Natural killer cell (primary cell): ENCODE measurements around the gene DEXI. TPM values are rescaled to one million over a fixed set of nuclear protein-coding genes. Genes with fewer than 3 reads are reported as not detected.
A peak's percentile ranks its signal among the peaks of the same experiment; 100 is the strongest.

Experiments used
- ATAC-seq, 3 donors: fragments of 150-1000 bp in 2 of 3; fragments of 200-7000 bp in 1 of 3; cut with Tn5 transposase; 1 replicate in 1 of 3; 2 replicates in 2 of 3; pipeline ENCODE4 v1.10.0; 2021; ENCODE audit warnings: mild to moderate bottlenecking in 2 of 3, moderate library complexity in 2 of 3
- DNase-seq, 2 donors: peaks; one replicate each; pipeline versions ENCODE4 v3.0.0 to v3.0.0-alpha.2; 2013 to 2021; ENCODE audit warnings: mixed read lengths in 1 of 2
- H3K27ac ChIP-seq: one replicate; pipeline ENCODE4 v1.5.1; 2013; ENCODE audit warnings: mild to moderate bottlenecking, low read length
- H3K27me3 ChIP-seq: one replicate; pipeline ENCODE4 v1.6.1; 2013; ENCODE audit warnings: low read length; ENCODE audit not compliant: control insufficient read depth, insufficient read depth
- H3K36me3 ChIP-seq: one replicate; pipeline ENCODE4 v1.6.1; 2013; ENCODE audit warnings: low read length; ENCODE audit not compliant: control insufficient read depth, insufficient read depth
- H3K4me1 ChIP-seq: one replicate; pipeline ENCODE4 v1.6.1; 2013; ENCODE audit warnings: low read length; ENCODE audit not compliant: control insufficient read depth, insufficient read depth
- H3K4me3 ChIP-seq: one replicate; pipeline ENCODE4 v1.5.1; 2013; ENCODE audit warnings: low read length
- H3K9me3 ChIP-seq: one replicate; pipeline ENCODE4 v1.6.1; 2013; ENCODE audit warnings: low read length; ENCODE audit not compliant: control insufficient read depth, insufficient read depth
- H3K27ac Mint-ChIP-seq, 2 donors: one replicate each; pipeline ENCODE4 v1.8.0; 2022; ENCODE audit warnings: mild to moderate bottlenecking in 2 of 2, mixed read lengths in 2 of 2, moderate library complexity in 1 of 2
- H3K27me3 Mint-ChIP-seq, 2 donors: one replicate each; pipeline ENCODE4 v1.8.0; 2022; ENCODE audit warnings: low read depth in 2 of 2, mixed read lengths in 2 of 2
- H3K36me3 Mint-ChIP-seq: one replicate; pipeline ENCODE4 v1.8.0; 2022; ENCODE audit warnings: mixed read lengths
- H3K4me1 Mint-ChIP-seq, 2 donors: one replicate each; pipeline ENCODE4 v1.8.0; 2022; ENCODE audit warnings: mixed read lengths in 2 of 2
- H3K4me3 Mint-ChIP-seq: one replicate; pipeline ENCODE4 v1.8.0; 2022; ENCODE audit warnings: mild to moderate bottlenecking, moderate library complexity, mixed read lengths
- H3K9me3 Mint-ChIP-seq, 2 donors: one replicate each; pipeline ENCODE4 v1.8.0; 2022; ENCODE audit warnings: mixed read lengths in 2 of 2
- CTCF ChIP-seq: fragments of 200-600 bp; IDR thresholded peaks from one replicate; pipeline ENCODE4 v1.8.0; 2022; ENCODE audit warnings: antibody characterized with exemption
- WGBS: methylation state at CpG from one replicate; pipeline ENCODE4 v1.1.7; 2013; ENCODE audit warnings: missing lambda C conversion rate; ENCODE audit not compliant: insufficient coverage; 5-methylcytosine and 5-hydroxymethylcytosine counted together
- intact Hi-C: fragments of 100-400 bp; cut with micrococcal nuclease; formaldehyde crosslinking; loops from one replicate; pipeline ENCODE4 v1.14.2; 2022
- total RNA-seq, 4 donors: library from RNA; stranded (reverse); fragments of 120-200 nt in 1 of 4; gene quantifications; one replicate each; pipeline versions ENCODE4 v1.2.3 to v1.2.4, GENCODE V29; 2013 to 2022

The DEXI gene
- total RNA-seq, 3 donors from 2014 or later (not counting 1 experiment from before 2014, with no cell fraction given): 8.7 to 15.2 (median 14.4) TPM

- TF ChIP-seq CTCF: no peak
- Mint-ChIP-seq H3K27me3 (no peaks in the 10 kb centered on the region), H3K4me3 (no peak overlapping the region), H3K9me3 (no peaks in the 10 kb centered on the region), H3K36me3 (no peaks in the 10 kb centered on the region), H3K4me1 (peaks cover 36 to 39% of the 10 kb centered on the region in 2 donors), H3K27ac (no peak overlapping the region)
- H3K9me3 ChIP-seq: no peaks in the 10 kb centered on the region
- H3K4me3 ChIP-seq: no peak overlapping the region
- WGBS: 87% methylated on average over 4 of the region's 5 CpGs
- H3K4me1 ChIP-seq: peaks cover 35% of the 10 kb centered on the region
- intact Hi-C loops: no loop called here
- ATAC-seq: no peak
- H3K27me3 ChIP-seq: no peaks in the 10 kb centered on the region
- H3K27ac ChIP-seq: no peak overlapping the region
- no peaks in the 10 kb centered on the region for H3K36me3 ChIP-seq
- no peak for DNase-seq
These were observed 8.1 kb upstream of the DEXI start for GRCh38 chr16:10950393-10950792.

GRCh38 chr16:10949424-10949970 lies 7.2 kb upstream of the DEXI start:
- peak overlapping the region in 1 of 2 donors; percentile 60 for H3K27ac Mint-ChIP-seq
- 58% methylated on average over 7 of the region's 7 CpGs for WGBS
- ATAC-seq (peak in 2 of 3 donors; percentile 24 to 49), DNase-seq (peak in 1 of 2 donors; percentile 69)
- Histone ChIP-seq H3K4me1 (peaks cover 37% of the 10 kb centered on the region), H3K27ac (peak overlapping the region; percentile 45), H3K4me3 (no peak overlapping the region), H3K27me3 (no peaks in the 10 kb centered on the region), H3K9me3 (no peaks in the 10 kb centered on the region), H3K36me3 (no peaks in the 10 kb centered on the region)
- H3K27me3 Mint-ChIP-seq: no peaks in the 10 kb centered on the region
- H3K4me3 Mint-ChIP-seq: no peak overlapping the region
- peaks cover 38 to 44% of the 10 kb centered on the region in 2 donors for H3K4me1 Mint-ChIP-seq
- intact Hi-C loops: no loop called here
- no peaks in the 10 kb centered on the region for H3K36me3 Mint-ChIP-seq
- H3K9me3 Mint-ChIP-seq: no peaks in the 10 kb centered on the region
- no peak for TF ChIP-seq CTCF

- no peak for TF ChIP-seq CTCF
- Histone ChIP-seq H3K27ac (no peak overlapping the region), H3K27me3 (no peaks in the 10 kb centered on the region), H3K4me3 (no peak overlapping the region), H3K9me3 (no peaks in the 10 kb centered on the region), H3K4me1 (peaks cover 37% of the 10 kb centered on the region), H3K36me3 (no peaks in the 10 kb centered on the region)
- Mint-ChIP-seq H3K36me3 (no peaks in the 10 kb centered on the region), H3K4me1 (peaks cover 40 to 47% of the 10 kb centered on the region in 2 donors), H3K4me3 (no peak overlapping the region), H3K27me3 (no peaks in the 10 kb centered on the region), H3K27ac (no peak overlapping the region), H3K9me3 (no peaks in the 10 kb centered on the region)
- no peak for ATAC-seq
- DNase-seq: no peak
- intact Hi-C loops: no loop called here
- WGBS: 92% methylated on average over 9 of the region's 10 CpGs
These were observed 5.0 kb upstream of the DEXI start for GRCh38 chr16:10947211-10947787.

GRCh38 chr16:10946308-10946707 lies 4.0 kb upstream of the DEXI start:
- Mint-ChIP-seq H3K4me1 (peaks cover 40 to 51% of the 10 kb centered on the region in 2 donors), H3K9me3 (no peaks in the 10 kb centered on the region), H3K36me3 (no peaks in the 10 kb centered on the region), H3K27ac (no peak overlapping the region), H3K4me3 (peak overlapping the region; percentile 88), H3K27me3 (no peaks in the 10 kb centered on the region)
- no peaks in the 10 kb centered on the region for H3K9me3 ChIP-seq
- H3K4me3 ChIP-seq: no peak overlapping the region
- H3K4me1 ChIP-seq: peaks cover 41% of the 10 kb centered on the region
- DNase-seq (no peak), ATAC-seq (no peak)
- no peak for TF ChIP-seq CTCF
- H3K27me3 ChIP-seq: no peaks in the 10 kb centered on the region
- H3K36me3 ChIP-seq: no peaks in the 10 kb centered on the region
- intact Hi-C loops: no loop called here
- WGBS: 84% methylated on average over 5 of the region's 5 CpGs
- no peak overlapping the region for H3K27ac ChIP-seq
